GM19099 (cell line): ENCODE data around the gene CSNK1G1.

Source experiments
- POLR2A ChIP-seq: IDR thresholded peaks from 3 replicates; pipeline ENCODE4 v1.6.1; 2011; ENCODE audit warnings: low read depth; ENCODE audit not compliant: insufficient read length; ENCODE audit errors: extremely low read depth

The CSNK1G1 gene

DNA sequence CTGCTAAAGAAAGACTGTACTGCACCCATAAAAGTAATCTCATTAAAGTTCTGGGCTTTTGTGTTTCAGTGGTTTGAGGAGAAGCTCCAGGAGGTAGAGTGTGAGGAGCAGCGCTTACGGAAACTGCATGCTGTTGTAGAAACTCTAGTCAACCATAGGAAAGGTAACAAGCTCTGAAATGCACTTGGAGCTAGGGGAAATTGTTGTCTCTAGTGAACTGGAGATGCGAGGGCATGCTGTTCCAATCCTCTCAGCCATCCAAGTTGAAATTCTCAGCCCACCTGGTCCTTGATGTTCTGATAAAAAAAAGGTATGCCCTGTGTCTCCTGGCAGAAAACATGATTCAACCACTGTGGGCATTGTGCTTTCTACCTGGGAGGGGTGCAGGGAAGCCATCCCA is 225.8 kb downstream of the CSNK1G1 start:
- TF ChIP-seq POLR2A = no peak

DNA sequence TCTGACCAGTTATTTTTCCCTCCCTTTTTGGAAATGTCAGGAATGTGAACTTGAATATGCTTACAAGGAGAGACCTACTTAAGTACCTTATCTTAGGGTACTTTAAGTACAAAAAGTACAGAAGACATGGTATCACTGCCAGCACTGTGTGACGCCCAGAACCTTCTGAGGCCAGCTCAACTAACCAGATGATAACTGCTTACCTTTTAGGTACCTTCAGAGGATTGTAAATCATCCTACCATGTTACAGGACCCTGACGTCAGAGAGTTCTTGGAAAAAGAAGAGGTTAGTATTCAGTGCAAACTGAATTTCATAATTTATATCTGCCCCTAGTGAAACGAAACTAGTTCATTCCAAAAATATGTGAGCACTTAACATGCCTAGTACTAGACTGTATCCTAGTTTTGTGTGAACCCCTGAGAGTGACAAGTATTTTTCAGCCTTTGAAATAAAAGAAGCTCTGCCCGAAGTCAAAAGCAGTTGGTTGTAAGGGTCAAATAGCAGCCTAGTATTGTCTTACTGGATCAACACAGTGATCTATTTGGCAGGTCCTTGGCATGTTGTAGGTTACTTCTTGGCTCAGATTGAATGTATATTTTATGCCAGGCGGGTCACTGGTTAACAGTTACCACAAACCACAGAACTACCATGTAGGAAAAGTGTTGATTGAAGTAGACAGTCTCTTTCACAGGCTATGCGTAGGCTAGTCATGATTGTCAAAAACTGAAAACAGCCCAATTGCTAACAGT is 228.3 kb downstream of the CSNK1G1 start:
- TF ChIP-seq POLR2A = no peak

DNA sequence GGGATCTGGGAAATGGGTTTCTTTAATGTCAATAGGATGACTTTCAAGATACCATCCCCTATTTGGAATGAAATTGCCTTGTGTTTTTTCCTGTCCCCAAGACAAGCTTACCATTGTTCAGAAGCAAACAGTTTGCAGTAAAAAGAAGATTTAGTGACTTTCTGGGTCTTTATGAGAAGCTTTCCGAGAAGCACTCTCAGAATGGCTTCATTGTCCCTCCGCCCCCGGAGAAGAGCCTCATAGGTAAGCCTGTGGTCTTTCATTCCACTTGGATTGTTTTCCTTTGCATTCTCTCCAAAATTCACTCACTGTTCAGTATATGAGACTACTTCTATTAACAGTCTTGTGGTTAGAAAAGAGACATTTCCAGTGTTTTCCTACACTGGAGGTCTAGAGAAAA is 230.0 kb downstream of the CSNK1G1 start:
- TF ChIP-seq POLR2A = no peak

- TF ChIP-seq POLR2A = no peak
These were observed 233.0 kb downstream of the CSNK1G1 start for GRCh38 chr15:64122936-64123351.

GRCh38 chr15:64122444-64122843 is 233.5 kb downstream of the CSNK1G1 start:
- TF ChIP-seq POLR2A = no peak

DNA sequence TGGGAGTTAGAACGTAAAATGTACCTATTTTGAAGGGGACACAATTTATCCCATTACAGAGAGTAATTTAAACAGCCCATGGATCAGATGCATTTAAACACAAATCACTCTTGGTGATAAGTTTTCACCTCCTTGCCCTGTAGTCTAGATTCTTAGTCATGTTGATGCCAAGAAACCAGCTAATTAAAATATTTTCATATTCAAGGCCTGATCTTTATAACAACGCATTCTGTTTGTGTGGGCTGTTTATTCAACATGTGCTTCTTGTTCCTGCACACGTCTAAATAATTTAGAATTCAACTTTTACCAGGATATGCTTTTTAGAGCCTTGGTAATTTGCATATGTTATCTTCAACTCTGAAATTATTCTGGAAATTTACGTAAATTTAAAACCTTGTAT is 234.4 kb downstream of the CSNK1G1 start:
- TF ChIP-seq POLR2A = no peak

DNA sequence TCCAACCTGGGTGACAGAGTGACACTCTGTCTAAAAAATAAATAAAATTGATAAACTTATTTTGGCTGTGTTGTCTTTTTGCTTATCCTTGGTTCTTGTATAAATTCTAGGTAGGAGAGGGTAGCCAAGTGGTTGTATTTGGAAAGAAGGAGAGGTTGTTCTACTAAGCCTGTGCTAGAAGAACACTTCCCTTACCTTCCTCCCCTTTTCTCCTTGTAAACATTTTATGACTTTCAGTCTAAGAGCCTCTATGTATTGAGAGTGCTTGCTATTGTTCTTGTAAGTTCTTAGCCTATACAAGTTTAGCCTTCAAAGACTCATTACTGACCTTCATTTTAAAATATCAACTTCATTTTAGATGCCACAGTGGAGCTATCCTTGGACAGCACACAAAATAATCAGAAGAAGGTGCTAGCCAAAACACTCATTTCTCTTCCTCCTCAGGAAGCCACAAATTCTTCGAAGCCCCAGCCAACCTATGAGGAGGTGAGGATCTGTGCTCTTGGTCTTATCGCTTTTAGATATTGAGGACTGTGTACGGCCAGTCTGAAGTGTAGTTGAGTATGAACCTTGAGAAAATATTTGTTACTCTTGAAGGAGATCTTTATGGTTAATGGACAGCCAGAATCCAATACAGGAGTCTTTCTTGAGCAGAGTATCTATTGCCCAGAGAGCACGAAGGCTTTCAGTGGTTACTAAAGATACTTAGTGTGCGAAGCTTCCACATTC is 238.1 kb downstream of the CSNK1G1 start:
- TF ChIP-seq POLR2A = no peak
